PC-3 (cell line): ENCODE measurements around the gene KNTC1. TPM values are rescaled to one million over a fixed set of nuclear protein-coding genes. Genes with fewer than 3 reads are reported as not detected.
"Not testable (repeated sequence)": the region's sequence is repeated elsewhere in the genome, so short reads cannot be mapped to it uniquely, and the experiment has no call there.

Experiments
- ATAC-seq: fragments of 200-7000 bp; cut with Tn5 transposase; 2 replicates; pipeline ENCODE4 v1.9.1; 2020; ENCODE audit warnings: mild to moderate bottlenecking, moderate library complexity
- BruUV-seq: library from RNA; stranded (reverse); fragments of 400-500 nt; replicated peaks from 2 replicates; lab custom pipeline; 2021; lab: Mats Ljungman, UMichigan
- CTCF ChIA-PET: fragments of 300-600 bp; sonication (Branson Sonifier 250); formaldehyde crosslinking; loops from one replicate; lab custom pipeline; 2022; ENCODE audit warnings: antibody characterized with exemption; lab: Charles Lee
- POLR2A ChIA-PET: fragments of 300-600 bp; sonication (Branson Sonifier 250); formaldehyde crosslinking; loops from one replicate; lab custom pipeline; 2022; ENCODE audit warnings: antibody characterized with exemption; ENCODE audit not compliant: unreplicated experiment; lab: Charles Lee
- DNase-seq: peaks from one replicate; pipeline ENCODE4 v3.0.0-alpha.2; 2015
- H2AFZ ChIP-seq: fragments of 300-600 bp; sonication (generic); 2 replicates; pipeline ENCODE4 v1.6.0; 2016; ENCODE audit warnings: antibody characterized with exemption, low read length
- H3F3A ChIP-seq: fragments of 300-600 bp; sonication (generic); one replicate; pipeline ENCODE4 v1.6.0; 2017; ENCODE audit warnings: antibody characterized with exemption, low read length, control low read depth, mild to moderate bottlenecking; ENCODE audit not compliant: unreplicated experiment
- H3K27ac ChIP-seq: fragments of 300-600 bp; sonication (generic); 2 replicates; pipeline ENCODE4 v1.5.1; 2016; ENCODE audit warnings: mild to moderate bottlenecking, low read length
- H3K27me3 ChIP-seq: fragments of 300-600 bp; sonication (generic); 2 replicates; pipeline ENCODE4 v1.6.1; 2016; ENCODE audit warnings: low read length, mixed read lengths
- H3K36me3 ChIP-seq: fragments of 300-600 bp; sonication (generic); 2 replicates; pipeline ENCODE4 v1.6.1; 2016; ENCODE audit warnings: low read depth, mixed run types, low read length, mixed read lengths
- H3K4me1 ChIP-seq: fragments of 300-600 bp; sonication (generic); 2 replicates; pipeline ENCODE4 v1.5.1; 2016; ENCODE audit warnings: low read length; ENCODE audit not compliant: insufficient read depth
- H3K4me2 ChIP-seq: fragments of 300-600 bp; sonication (generic); 2 replicates; pipeline ENCODE4 v1.6.0; 2016; ENCODE audit warnings: low read length
- H3K4me3 ChIP-seq: fragments of 300-600 bp; sonication (generic); 2 replicates; pipeline ENCODE4 v1.5.1; 2016; ENCODE audit warnings: mild to moderate bottlenecking, low read length, mixed read lengths
- H3K79me2 ChIP-seq: fragments of 300-600 bp; sonication (generic); 2 replicates; pipeline ENCODE4 v1.6.1; 2017; ENCODE audit warnings: low read length, mixed read lengths
- H3K9ac ChIP-seq: fragments of 300-600 bp; sonication (generic); 2 replicates; pipeline ENCODE4 v1.6.0; 2016; ENCODE audit warnings: mild to moderate bottlenecking, low read length
- H3K9me2 ChIP-seq: fragments of 300-600 bp; sonication (generic); replicated peaks from 2 replicates; pipeline ENCODE4 v1.6.1; 2016; ENCODE audit warnings: mixed run types, low read length, mixed read lengths
- H3K9me3 ChIP-seq: fragments of 300-600 bp; sonication (generic); 2 replicates; pipeline ENCODE4 v1.6.1; 2016; ENCODE audit warnings: low read length, mixed read lengths
- H4K20me1 ChIP-seq: fragments of 300-600 bp; sonication (generic); 2 replicates; pipeline ENCODE4 v1.6.1; 2016; ENCODE audit warnings: low read length, mixed read lengths
- CTCF ChIP-seq: fragments of 300-600 bp; sonication (generic); conservative IDR thresholded peaks from 2 replicates; pipeline ENCODE4 v1.5.1; 2017; ENCODE audit warnings: antibody characterized with exemption, low read depth, mild to moderate bottlenecking, low read length
- EZH2 ChIP-seq: fragments of 300-600 bp; sonication (generic); IDR thresholded peaks from one replicate; pipeline ENCODE4 v1.6.1; 2017; ENCODE audit warnings: antibody characterized with exemption, mild to moderate bottlenecking, low read length; ENCODE audit not compliant: unreplicated experiment
- EZH2phosphoT487 ChIP-seq: fragments of 300-600 bp; sonication (generic); IDR thresholded peaks from 2 replicates; pipeline ENCODE4 v1.6.1; 2018; ENCODE audit warnings: mild to moderate bottlenecking, antibody characterized with exemption, low read length, borderline replicate concordance
- intact Hi-C: fragments of 100-400 bp; cut with micrococcal nuclease; formaldehyde crosslinking; loops from 2 replicates; pipeline ENCODE4 v1.9.0; 2023
- total RNA-seq: library from RNA; depleted of rRNA; stranded (reverse); fragments of >200 nt; gene quantifications from 2 replicates; pipeline ENCODE4 v1.2.3, GENCODE V29; 2014

KNTC1 gene
- total RNA-seq, 1 experiment from 2014 or later, result 80.3 TPM

- Histone ChIP-seq H3K9me3 (no peaks in the 10 kb centered on the region), H3K4me3 (no peak overlapping the region), H3K4me1 (no peaks in the 10 kb centered on the region), H3K9me2 (no peaks in the 10 kb centered on the region), H3K27me3 (no peaks in the 10 kb centered on the region), H3K27ac (no peak overlapping the region), H3K36me3 (peaks cover 57% of the 10 kb centered on the region), H4K20me1 (no peaks in the 10 kb centered on the region), H3K79me2 (peaks cover 32% of the 10 kb centered on the region), H3K4me2 (no peak overlapping the region), H2AFZ (no peak overlapping the region), H3K9ac (no peak overlapping the region), H3F3A (no peaks in the 10 kb centered on the region)
- TF ChIP-seq CTCF (no peak), EZH2 (no peak), EZH2phosphoT487 (no peak)
- BruUV-seq, result no TSS peak
- DNase-seq (no peak), ATAC-seq (no peak)
- CTCF ChIA-PET, result no interaction called here
- POLR2A ChIA-PET, result no interaction called here
- intact Hi-C loops, result no loop called here
Observed at GRCh38 chr12:122491991-122492390, 35.1 kb upstream of the KNTC1 start.

DNA sequence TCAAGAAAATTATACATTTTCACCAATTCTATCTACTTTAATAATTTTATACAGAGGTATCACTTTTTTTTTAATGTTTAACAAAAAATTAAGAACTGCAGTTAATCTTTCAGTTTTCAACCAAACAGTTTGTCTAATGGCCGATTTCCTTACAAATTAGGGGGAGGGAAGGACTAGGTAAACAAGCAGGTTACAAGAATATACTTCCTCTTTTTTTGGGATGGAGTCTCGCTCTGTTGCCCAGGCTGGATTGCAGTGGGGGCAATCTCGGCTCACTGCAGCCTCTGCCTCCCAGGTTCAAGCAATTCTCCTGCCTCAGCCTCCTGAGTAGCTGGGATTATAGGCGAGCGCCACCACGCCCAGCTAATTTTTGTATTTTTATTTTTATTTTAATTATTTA is 33.8 kb upstream of the KNTC1 start:
- DNase-seq, H3F3A ChIP-seq, H3K27me3 ChIP-seq, H3K4me3 ChIP-seq, H4K20me1 ChIP-seq, H2AFZ ChIP-seq, ATAC-seq, H3K4me1 ChIP-seq, POLR2A ChIA-PET, BruUV-seq, CTCF ChIA-PET, H3K9me3 ChIP-seq, H3K9ac ChIP-seq, intact Hi-C loops, H3K9me2 ChIP-seq, H3K27ac ChIP-seq, H3K4me2 ChIP-seq: not testable (repeated sequence)
- Histone ChIP-seq H3K36me3 (peaks cover 47% of the 10 kb centered on the region), H3K79me2 (peaks cover 44% of the 10 kb centered on the region)

GRCh38 chr12:122495258-122495657 is 31.8 kb upstream of the KNTC1 start:
- no peaks in the 10 kb centered on the region for H3K9me2 ChIP-seq
- H3K4me2 ChIP-seq, result no peak overlapping the region
- ChIA-PET CTCF (interaction anchor here (0.6 kb wide), 1 partner anchor 120 kb away, joined by 3 read pairs; no protein-coding TSS in a partner anchor), POLR2A (interaction anchor here (0.6 kb wide), 1 partner anchor 1128 kb away, joined by 4 read pairs; no protein-coding TSS in a partner anchor)
- no peaks in the 10 kb centered on the region for H3K9me3 ChIP-seq
- H2AFZ ChIP-seq, result no peak overlapping the region
- H3K4me1 ChIP-seq, result peaks cover 13% of the 10 kb centered on the region
- H3K4me3 ChIP-seq, result no peak overlapping the region
- H3F3A ChIP-seq, result no peaks in the 10 kb centered on the region
- intact Hi-C loops, result no loop called here
- peaks cover 29% of the 10 kb centered on the region for H3K36me3 ChIP-seq
- no peaks in the 10 kb centered on the region for H3K27me3 ChIP-seq
- no peaks in the 10 kb centered on the region for H4K20me1 ChIP-seq
- ATAC-seq (no peak), DNase-seq (no peak)
- no peak overlapping the region for H3K9ac ChIP-seq
- no peak overlapping the region for H3K27ac ChIP-seq
- peaks cover 61% of the 10 kb centered on the region for H3K79me2 ChIP-seq
- TF ChIP-seq CTCF (no peak), EZH2phosphoT487 (no peak), EZH2 (no peak)
- BruUV-seq, result no TSS peak
